ENCODE measurements around the gene VPS16.

VPS16 gene

GRCh38 chr20:2903686-2904085, 63.1 kb downstream of the VPS16 start:
- no peak for DNase-seq

DNA sequence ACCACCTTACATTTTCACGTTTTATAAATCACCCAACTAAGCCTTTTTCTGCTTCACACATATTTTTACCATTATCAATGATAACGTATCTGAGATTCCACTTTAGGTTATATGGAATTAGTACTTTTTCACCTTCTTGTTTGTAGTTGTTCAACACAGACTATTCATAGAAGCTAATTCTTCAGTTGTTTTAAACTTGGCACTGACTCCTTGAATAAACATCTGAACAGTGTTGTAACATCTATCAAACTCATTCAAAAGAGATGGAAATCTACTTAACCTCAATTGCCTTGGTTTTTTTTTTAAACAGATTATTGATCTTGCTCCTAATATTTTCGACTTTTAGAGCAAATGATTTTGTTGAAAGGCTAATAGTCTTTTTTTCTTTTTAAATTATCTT, 67.0 kb downstream of the VPS16 start:
- no peak for DNase-seq

GRCh38 chr20:2909953-2910352, 69.4 kb downstream of the VPS16 start:
- DNase-seq, result no peak

- no peak for DNase-seq
Observed at GRCh38 chr20:2911200-2911599, 70.7 kb downstream of the VPS16 start.

DNA sequence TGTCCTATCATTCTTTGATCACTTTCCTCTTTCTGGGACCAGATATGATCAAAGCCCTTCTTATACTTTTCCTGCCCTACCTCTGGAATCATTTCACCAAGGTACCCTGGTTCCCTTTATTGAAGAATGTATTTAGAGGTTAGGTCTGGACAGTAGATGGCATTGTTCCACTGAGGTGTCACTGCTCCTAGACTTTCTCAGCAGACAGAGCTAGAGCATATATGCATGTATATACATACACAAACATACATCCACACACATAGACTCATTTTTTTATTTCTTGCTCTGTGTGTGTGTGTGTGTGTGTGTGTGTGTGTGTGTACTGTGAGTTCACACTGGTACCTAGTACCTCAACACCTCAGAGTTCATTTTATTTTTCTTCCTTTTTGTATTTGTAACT, 73.6 kb downstream of the VPS16 start:
- no peak for DNase-seq

Measured in HCEC 1CT (cell line).